Measurements from ENCODE around the gene CSF1R. TPM values are rescaled to one million over a fixed set of nuclear protein-coding genes. Genes with fewer than 3 reads are reported as not detected.
A peak's percentile ranks its signal among the peaks of the same experiment; 100 is the strongest.

Gene CSF1R
- polyA plus RNA-seq, 4 donors, result 4.1 to 31.1 (median 6.1) TPM

GRCh38 chr5:150118561-150119229 is 32.3 kb upstream of the CSF1R start:
- WGBS, 3 donors, result 84 to 91% (median 85%) methylated on average over 11 of the region's 11 CpGs
- DNase-seq, result no peak

GRCh38 chr5:150117945-150118560 is 31.7 kb upstream of the CSF1R start:
- 84 to 86% (median 85%) methylated on average over 9 of the region's 9 CpGs for WGBS, 3 donors
- peaks cover 0 to 38% (median 0%) of the 10 kb centered on the region in 3 donors for H3K36me3 ChIP-seq (ENCODE audit: control insufficient read depth in 3 of 3, insufficient read depth in 2 of 3, low read depth in 1 of 3, low read length in 3 of 3)

More at GRCh38 chr5:150118561-150119229, 32.3 kb upstream of the CSF1R start:
- peaks cover 0 to 12% (median 0%) of the 10 kb centered on the region in 3 donors for H3K4me1 ChIP-seq (ENCODE audit: control insufficient read depth in 3 of 3, insufficient read depth in 2 of 3, low read depth in 1 of 3, low read length in 2 of 3)
- H3K4me3 ChIP-seq (ENCODE audit: low read depth in 1 of 3, low read length in 3 of 3), result no peak overlapping the region
- no peaks in the 10 kb centered on the region for H3K9me3 ChIP-seq (ENCODE audit: control insufficient read depth in 2 of 2, insufficient read depth in 1 of 2, low read depth in 1 of 2, low read length in 1 of 2)
- H3K27ac ChIP-seq (ENCODE audit: low read depth in 1 of 3, low read length in 2 of 3), result no peak overlapping the region
- H3K27me3 ChIP-seq (ENCODE audit: control insufficient read depth in 3 of 3, insufficient read depth in 3 of 3, low read length in 3 of 3), result no peaks in the 10 kb centered on the region
- FAIRE-seq, result no peak
- peaks cover 0 to 33% (median 0%) of the 10 kb centered on the region in 3 donors for H3K36me3 ChIP-seq (ENCODE audit: control insufficient read depth in 3 of 3, insufficient read depth in 2 of 3, low read depth in 1 of 3, low read length in 3 of 3)

GRCh38 chr5:150116667-150117400 is 30.5 kb upstream of the CSF1R start:
- FAIRE-seq (no peak), DNase-seq (no peak)
- Histone ChIP-seq H3K27ac (ENCODE audit: low read depth in 1 of 3, low read length in 2 of 3) (no peak overlapping the region), H3K27me3 (ENCODE audit: control insufficient read depth in 3 of 3, insufficient read depth in 3 of 3, low read length in 3 of 3) (no peaks in the 10 kb centered on the region), H3K4me1 (ENCODE audit: control insufficient read depth in 3 of 3, insufficient read depth in 2 of 3, low read depth in 1 of 3, low read length in 2 of 3) (peaks cover 0 to 5% (median 0%) of the 10 kb centered on the region in 3 donors), H3K4me3 (ENCODE audit: low read depth in 1 of 3, low read length in 3 of 3) (no peak overlapping the region), H3K36me3 (ENCODE audit: control insufficient read depth in 3 of 3, insufficient read depth in 2 of 3, low read depth in 1 of 3, low read length in 3 of 3) (peaks cover 0 to 36% (median 0%) of the 10 kb centered on the region in 3 donors), H3K9me3 (ENCODE audit: control insufficient read depth in 2 of 2, insufficient read depth in 1 of 2, low read depth in 1 of 2, low read length in 1 of 2) (no peaks in the 10 kb centered on the region)
- WGBS, 3 donors, result 89 to 95% (median 92%) methylated on average over 10 of the region's 10 CpGs

More at GRCh38 chr5:150117945-150118560, 31.7 kb upstream of the CSF1R start:
- peaks cover 0 to 12% (median 0%) of the 10 kb centered on the region in 3 donors for H3K4me1 ChIP-seq (ENCODE audit: control insufficient read depth in 3 of 3, insufficient read depth in 2 of 3, low read depth in 1 of 3, low read length in 2 of 3)
- no peak for FAIRE-seq
- H3K4me3 ChIP-seq (ENCODE audit: low read depth in 1 of 3, low read length in 3 of 3), result no peak overlapping the region
- no peak overlapping the region for H3K27ac ChIP-seq (ENCODE audit: low read depth in 1 of 3, low read length in 2 of 3)
- no peaks in the 10 kb centered on the region for H3K27me3 ChIP-seq (ENCODE audit: control insufficient read depth in 3 of 3, insufficient read depth in 3 of 3, low read length in 3 of 3)
- no peak for DNase-seq
- no peaks in the 10 kb centered on the region for H3K9me3 ChIP-seq (ENCODE audit: control insufficient read depth in 2 of 2, insufficient read depth in 1 of 2, low read depth in 1 of 2, low read length in 1 of 2)

- Histone ChIP-seq H3K27me3 (ENCODE audit: control insufficient read depth in 3 of 3, insufficient read depth in 3 of 3, low read length in 3 of 3) (no peaks in the 10 kb centered on the region), H3K9me3 (ENCODE audit: control insufficient read depth in 2 of 2, insufficient read depth in 1 of 2, low read depth in 1 of 2, low read length in 1 of 2) (no peaks in the 10 kb centered on the region), H3K4me1 (ENCODE audit: control insufficient read depth in 3 of 3, insufficient read depth in 2 of 3, low read depth in 1 of 3, low read length in 2 of 3) (no peaks in the 10 kb centered on the region), H3K27ac (ENCODE audit: low read depth in 1 of 3, low read length in 2 of 3) (no peak overlapping the region), H3K36me3 (ENCODE audit: control insufficient read depth in 3 of 3, insufficient read depth in 2 of 3, low read depth in 1 of 3, low read length in 3 of 3) (peaks cover 0 to 29% (median 0%) of the 10 kb centered on the region in 3 donors), H3K4me3 (ENCODE audit: low read depth in 1 of 3, low read length in 3 of 3) (no peak overlapping the region)
- no peak for FAIRE-seq
- 74 to 84% (median 82%) methylated on average over 8 of the region's 8 CpGs for WGBS, 3 donors
- DNase-seq, result no peak
Observed at GRCh38 chr5:150114773-150115408, 28.5 kb upstream of the CSF1R start.

- H3K36me3 ChIP-seq (ENCODE audit: control insufficient read depth in 3 of 3, insufficient read depth in 2 of 3, low read depth in 1 of 3, low read length in 3 of 3), result peaks cover 0 to 23% (median 0%) of the 10 kb centered on the region in 3 donors
- no peaks in the 10 kb centered on the region for H3K9me3 ChIP-seq (ENCODE audit: control insufficient read depth in 2 of 2, insufficient read depth in 1 of 2, low read depth in 1 of 2, low read length in 1 of 2)
- H3K4me1 ChIP-seq (ENCODE audit: control insufficient read depth in 3 of 3, insufficient read depth in 2 of 3, low read depth in 1 of 3, low read length in 2 of 3), result no peaks in the 10 kb centered on the region
- no peak overlapping the region for H3K27ac ChIP-seq (ENCODE audit: low read depth in 1 of 3, low read length in 2 of 3)
- FAIRE-seq, result no peak
- no peak overlapping the region for H3K4me3 ChIP-seq (ENCODE audit: low read depth in 1 of 3, low read length in 3 of 3)
- WGBS, 3 donors, result 84 to 93% (median 92%) methylated on average over 11 to 12 of the region's 12 CpGs
- no peaks in the 10 kb centered on the region for H3K27me3 ChIP-seq (ENCODE audit: control insufficient read depth in 3 of 3, insufficient read depth in 3 of 3, low read length in 3 of 3)
- DNase-seq, result no peak
Observed at GRCh38 chr5:150114102-150114641, 27.8 kb upstream of the CSF1R start.

- H3K4me3 ChIP-seq (ENCODE audit: low read depth in 1 of 3, low read length in 3 of 3), result no peak overlapping the region
- FAIRE-seq, result no peak
- H3K4me1 ChIP-seq (ENCODE audit: control insufficient read depth in 3 of 3, insufficient read depth in 2 of 3, low read depth in 1 of 3, low read length in 2 of 3), result peaks cover 0 to 7% (median under 1%) of the 10 kb centered on the region in 3 donors
- no peak for DNase-seq
- 57 to 60% (median 60%) methylated on average over 18 of the region's 18 CpGs for whole genome bisulfite sequencing, 3 donors
- no peaks in the 10 kb centered on the region for H3K27me3 ChIP-seq (ENCODE audit: control insufficient read depth in 3 of 3, insufficient read depth in 3 of 3, low read length in 3 of 3)
- H3K9me3 ChIP-seq (ENCODE audit: control insufficient read depth in 2 of 2, insufficient read depth in 1 of 2, low read depth in 1 of 2, low read length in 1 of 2), result no peaks in the 10 kb centered on the region
- peaks cover 0 to 15% (median 0%) of the 10 kb centered on the region in 3 donors for H3K36me3 ChIP-seq (ENCODE audit: control insufficient read depth in 3 of 3, insufficient read depth in 2 of 3, low read depth in 1 of 3, low read length in 3 of 3)
- H3K27ac ChIP-seq (ENCODE audit: low read depth in 1 of 3, low read length in 2 of 3), result no peak overlapping the region
Observed at GRCh38 chr5:150113047-150113744, 26.8 kb upstream of the CSF1R start.

GRCh38 chr5:150112201-150113046 is 26.1 kb upstream of the CSF1R start:
- H3K4me3 ChIP-seq (ENCODE audit: low read depth in 1 of 3, low read length in 3 of 3), result no peak overlapping the region
- H3K4me1 ChIP-seq (ENCODE audit: control insufficient read depth in 3 of 3, insufficient read depth in 2 of 3, low read depth in 1 of 3, low read length in 2 of 3), result peaks cover 2 to 14% (median 5%) of the 10 kb centered on the region in 3 donors
- no peak for DNase-seq
- peak overlapping the region in 1 of 3 donors; percentile 47 for H3K27ac ChIP-seq (ENCODE audit: low read depth in 1 of 3, low read length in 2 of 3)
- H3K36me3 ChIP-seq (ENCODE audit: control insufficient read depth in 3 of 3, insufficient read depth in 2 of 3, low read depth in 1 of 3, low read length in 3 of 3), result peaks cover 0 to 12% (median 0%) of the 10 kb centered on the region in 3 donors
- FAIRE-seq, result no peak
- H3K9me3 ChIP-seq (ENCODE audit: control insufficient read depth in 2 of 2, insufficient read depth in 1 of 2, low read depth in 1 of 2, low read length in 1 of 2), result no peaks in the 10 kb centered on the region
- H3K27me3 ChIP-seq (ENCODE audit: control insufficient read depth in 3 of 3, insufficient read depth in 3 of 3, low read length in 3 of 3), result no peaks in the 10 kb centered on the region
- 65 to 86% (median 72%) methylated on average over 6 of the region's 6 CpGs for WGBS, 3 donors
